ENCODE results near the gene PITRM1.
"Not testable (repeated sequence)": the region's sequence is repeated elsewhere in the genome, so short reads cannot be mapped to it uniquely, and the experiment has no call there.

Gene PITRM1, protein sequence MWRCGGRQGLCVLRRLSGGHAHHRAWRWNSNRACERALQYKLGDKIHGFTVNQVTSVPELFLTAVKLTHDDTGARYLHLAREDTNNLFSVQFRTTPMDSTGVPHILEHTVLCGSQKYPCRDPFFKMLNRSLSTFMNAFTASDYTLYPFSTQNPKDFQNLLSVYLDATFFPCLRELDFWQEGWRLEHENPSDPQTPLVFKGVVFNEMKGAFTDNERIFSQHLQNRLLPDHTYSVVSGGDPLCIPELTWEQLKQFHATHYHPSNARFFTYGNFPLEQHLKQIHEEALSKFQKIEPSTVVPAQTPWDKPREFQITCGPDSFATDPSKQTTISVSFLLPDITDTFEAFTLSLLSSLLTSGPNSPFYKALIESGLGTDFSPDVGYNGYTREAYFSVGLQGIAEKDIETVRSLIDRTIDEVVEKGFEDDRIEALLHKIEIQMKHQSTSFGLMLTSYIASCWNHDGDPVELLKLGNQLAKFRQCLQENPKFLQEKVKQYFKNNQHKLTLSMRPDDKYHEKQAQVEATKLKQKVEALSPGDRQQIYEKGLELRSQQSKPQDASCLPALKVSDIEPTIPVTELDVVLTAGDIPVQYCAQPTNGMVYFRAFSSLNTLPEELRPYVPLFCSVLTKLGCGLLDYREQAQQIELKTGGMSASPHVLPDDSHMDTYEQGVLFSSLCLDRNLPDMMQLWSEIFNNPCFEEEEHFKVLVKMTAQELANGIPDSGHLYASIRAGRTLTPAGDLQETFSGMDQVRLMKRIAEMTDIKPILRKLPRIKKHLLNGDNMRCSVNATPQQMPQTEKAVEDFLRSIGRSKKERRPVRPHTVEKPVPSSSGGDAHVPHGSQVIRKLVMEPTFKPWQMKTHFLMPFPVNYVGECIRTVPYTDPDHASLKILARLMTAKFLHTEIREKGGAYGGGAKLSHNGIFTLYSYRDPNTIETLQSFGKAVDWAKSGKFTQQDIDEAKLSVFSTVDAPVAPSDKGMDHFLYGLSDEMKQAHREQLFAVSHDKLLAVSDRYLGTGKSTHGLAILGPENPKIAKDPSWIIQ

DNA sequence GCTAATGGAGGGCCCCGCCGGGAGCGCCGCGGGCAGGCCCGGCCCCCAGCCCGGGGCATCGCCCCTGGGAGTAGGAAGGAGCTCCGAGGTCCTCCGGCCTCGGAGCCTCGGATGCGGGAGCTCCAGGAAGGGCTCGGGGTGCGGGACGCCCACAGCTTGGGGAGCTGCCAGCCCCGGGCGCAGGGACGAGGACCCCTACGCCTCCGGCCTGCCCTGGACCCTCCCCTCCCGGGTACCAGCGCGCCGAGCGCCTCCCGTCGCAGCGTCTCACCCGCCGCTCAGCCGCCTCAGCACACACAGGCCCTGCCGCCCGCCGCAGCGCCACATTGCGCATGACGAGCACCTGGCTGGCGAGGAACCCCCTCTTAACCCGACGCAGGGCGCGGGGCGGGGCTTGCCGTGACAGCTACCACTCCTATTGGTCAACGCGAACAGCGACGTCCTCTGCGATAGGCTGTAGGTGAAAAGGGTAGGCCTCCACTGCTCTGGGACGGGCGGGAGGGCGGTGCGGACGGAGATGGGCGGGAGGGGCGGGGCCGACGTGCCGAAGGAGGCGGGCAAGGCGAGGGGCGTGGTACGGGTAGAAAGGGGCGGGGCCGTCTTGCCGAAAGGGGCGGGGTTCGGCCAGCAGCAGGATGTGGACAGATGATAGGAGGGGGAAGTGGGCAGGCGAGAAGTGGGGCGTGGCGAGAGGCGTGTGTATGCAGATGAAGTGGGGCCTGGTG is at the start of gene PITRM1:
Gene PITRM1 (minus strand): TSS at position 337 of the 725 bp plus-strand sequence. CDS start 10 bp downstream, at position 327.
- DNase-seq, result peak; percentile 96

DNA sequence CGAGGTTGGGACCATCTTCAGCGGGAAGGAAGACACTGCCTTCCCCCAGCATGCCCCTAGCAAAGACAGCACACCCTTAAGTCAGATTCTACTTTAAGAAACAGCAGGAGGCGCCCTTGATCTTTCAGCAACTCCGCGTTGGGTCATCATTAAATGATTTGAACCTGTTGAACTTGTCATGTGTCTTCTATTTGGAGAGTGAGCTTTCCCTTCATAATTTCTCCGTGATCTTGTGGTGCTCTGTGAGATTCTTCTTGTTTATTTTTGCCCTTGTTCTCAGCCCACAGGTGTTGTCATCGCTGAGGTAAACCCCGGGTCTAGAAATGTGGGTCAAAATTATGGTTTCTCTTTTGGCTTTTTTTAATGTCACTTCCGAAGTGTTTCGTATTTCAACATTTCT is 49.5 kb upstream of the PITRM1 start:
- DNase-seq, result no peak

GRCh38 chr10:3221601-3222000 is 49.0 kb upstream of the PITRM1 start:
- DNase-seq, result not testable (repeated sequence)

- DNase-seq, result no peak
These were observed 48.3 kb upstream of the PITRM1 start for GRCh38 chr10:3220853-3221252.

DNA sequence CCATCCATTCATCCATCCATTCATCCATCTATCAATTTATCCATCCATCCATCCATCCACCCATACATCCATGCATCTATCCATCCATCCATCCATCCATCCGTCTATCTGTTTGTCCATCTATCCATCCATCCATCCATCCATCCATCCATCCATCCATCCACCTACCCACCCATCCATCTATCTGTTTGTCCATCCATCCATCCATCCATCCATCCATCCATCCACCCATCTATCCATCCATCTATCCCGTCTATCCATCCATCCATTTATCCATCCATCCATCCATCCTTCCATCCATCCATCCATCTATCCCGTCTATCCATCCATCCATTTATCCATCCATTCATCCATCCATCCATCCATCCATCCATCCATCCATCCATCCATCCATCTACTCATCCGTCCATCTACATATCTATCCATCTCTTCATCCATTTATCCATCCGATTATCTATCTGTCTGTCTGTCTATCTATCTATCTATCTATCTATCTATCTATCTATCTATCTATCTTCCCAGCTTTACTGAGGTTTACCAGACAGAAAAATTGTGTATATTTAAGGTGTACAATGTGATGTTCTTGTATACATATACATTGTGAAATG is 46.5 kb upstream of the PITRM1 start:
- not testable (repeated sequence) for DNase-seq

- DNase-seq, result no peak
These were observed 45.3 kb upstream of the PITRM1 start for GRCh38 chr10:3217853-3218252.

DNA sequence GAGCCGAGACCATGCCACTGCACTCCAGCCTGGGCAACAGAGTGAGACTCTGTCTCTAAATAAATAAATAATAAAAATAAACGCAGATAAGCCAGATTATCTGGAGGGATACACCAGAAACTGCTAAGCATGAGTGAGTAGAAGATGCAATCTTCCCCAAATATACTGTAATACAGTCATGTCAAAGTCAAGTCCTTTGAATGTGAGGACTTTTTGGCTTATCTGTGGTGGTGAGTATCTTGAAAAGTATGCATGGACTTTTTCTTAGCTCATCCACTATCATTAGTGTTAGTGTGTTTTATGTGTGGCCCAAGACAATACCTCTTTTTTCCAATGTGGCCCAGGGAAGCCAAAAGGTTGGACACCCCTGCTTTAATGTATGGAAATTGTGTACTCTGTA is 44.7 kb upstream of the PITRM1 start:
- no peak for DNase-seq

- DNase-seq, result no peak
These were observed 42.7 kb upstream of the PITRM1 start for GRCh38 chr10:3215153-3215775.

DNA sequence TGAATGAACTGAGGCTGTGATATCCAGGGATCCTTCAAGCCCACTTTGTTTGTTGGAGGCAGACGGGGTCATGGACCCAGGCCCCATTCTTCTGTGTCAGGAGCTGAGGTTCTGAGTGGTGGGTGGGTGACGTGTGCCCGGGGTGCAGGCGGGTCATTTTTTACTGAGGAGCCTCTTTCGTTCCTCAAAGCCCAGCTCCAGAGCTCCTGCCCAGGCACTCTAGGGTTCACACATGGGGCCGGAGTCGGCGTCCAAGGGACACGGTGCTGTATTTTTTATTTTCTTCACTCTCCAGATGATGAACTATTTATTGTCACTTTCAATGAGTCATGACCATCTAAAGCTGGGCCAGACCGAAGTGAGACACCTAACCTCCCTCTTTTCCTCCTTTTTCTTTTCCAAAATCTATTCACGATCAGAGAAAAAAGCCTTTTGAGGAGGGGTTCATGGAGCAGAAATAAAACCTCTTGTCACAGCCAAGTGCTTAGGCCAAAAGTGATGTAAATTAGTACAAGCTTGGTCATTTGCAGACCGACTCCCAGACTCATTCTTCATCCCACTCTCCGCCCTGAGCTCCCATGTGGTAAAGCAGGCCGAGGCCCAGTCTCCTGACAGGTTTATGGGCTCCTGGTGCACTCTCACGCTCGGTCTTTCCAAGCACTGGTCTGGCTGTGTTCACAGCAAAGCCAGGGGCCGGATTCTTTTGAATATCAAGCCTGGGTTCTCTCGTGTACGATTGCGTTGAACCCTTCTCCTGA is 41.4 kb upstream of the PITRM1 start:
- DNase-seq, result no peak

- no peak for DNase-seq
These were observed 40.6 kb upstream of the PITRM1 start for GRCh38 chr10:3213208-3213607.

- no peak for DNase-seq
These were observed 37.8 kb upstream of the PITRM1 start for GRCh38 chr10:3210251-3210877.

GRCh38 chr10:3208481-3209406 is 36.2 kb upstream of the PITRM1 start:
- DNase-seq, result no peak

DNA sequence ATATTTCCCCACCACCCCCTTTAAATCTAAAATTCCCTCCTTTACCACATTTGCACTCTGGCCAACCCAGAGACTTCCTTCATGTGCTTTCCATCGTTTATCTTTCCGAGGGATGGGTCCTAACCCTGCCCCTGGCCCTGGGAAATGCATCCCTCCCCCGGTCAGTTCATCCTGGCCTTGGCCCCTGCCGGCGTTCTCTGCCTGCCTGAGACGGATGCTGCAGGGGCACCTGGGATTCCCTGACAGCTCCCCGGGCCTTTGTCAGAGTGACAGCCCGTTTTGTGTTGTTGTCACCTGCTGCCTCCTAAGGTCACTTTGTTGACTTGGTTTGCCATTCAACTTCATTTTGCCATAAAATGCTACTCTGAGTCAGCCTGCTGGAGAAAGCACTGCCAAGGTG is 34.8 kb upstream of the PITRM1 start:
- DNase-seq, result no peak

DNA sequence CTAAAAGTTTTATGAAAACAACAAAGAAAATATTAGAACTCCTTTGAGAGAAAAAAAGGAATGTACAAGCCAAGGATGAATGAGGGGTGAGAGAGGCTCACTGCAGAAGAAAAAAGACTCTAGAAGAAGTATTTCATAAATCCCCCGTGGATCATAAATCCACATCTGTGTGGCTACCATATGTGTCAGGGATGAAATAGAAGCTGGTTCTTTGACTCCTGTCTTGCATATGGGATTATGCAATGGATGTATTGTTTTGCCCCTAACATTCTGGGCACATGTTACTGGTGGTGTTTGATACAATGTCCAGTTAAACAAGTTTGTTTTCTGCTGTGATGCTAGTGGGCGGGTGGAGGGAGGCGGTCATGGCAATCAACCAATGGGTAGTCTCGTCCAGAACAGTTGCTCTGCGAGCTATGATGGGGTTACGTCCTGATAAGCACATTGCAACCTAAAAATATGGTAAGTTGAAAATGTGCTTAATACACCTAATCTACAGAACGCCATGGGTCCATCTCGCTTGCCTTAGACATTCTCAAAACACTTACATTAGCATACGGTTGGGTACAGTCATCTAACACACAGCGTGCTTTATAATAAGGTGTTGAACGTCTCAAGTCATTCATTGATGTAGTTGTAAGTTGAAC is 34.1 kb upstream of the PITRM1 start:
- no peak for DNase-seq

GRCh38 chr10:3203972-3204371 is 31.4 kb upstream of the PITRM1 start:
- DNase-seq, result no peak

GRCh38 chr10:3203016-3203811 is 30.6 kb upstream of the PITRM1 start:
- DNase-seq, result no peak

DNA sequence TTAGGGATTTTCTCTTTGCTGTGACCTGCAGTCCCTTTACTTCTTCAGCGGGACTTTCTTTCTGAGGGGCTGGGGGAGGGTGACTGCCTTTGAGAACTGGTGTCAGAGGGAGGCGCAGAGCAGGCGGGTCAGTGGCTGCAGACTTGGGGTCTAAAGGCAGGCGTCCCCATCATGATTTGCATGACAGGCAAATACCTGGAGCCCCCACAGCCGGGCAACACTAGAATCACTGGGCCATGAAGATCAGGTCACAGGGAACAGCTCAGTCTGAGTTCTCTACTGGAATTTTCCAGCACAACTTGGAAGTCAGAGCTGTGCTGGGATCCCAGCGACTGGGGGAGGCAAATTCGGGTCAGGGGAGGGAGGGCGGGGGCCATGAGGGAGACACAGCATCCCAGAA is 29.2 kb upstream of the PITRM1 start:
- no peak for DNase-seq

GRCh38 chr10:3199488-3199887 is 26.9 kb upstream of the PITRM1 start:
- DNase-seq, result no peak

All from NCI-H345 (cell line).